SU-DHL-6 (cell line): ENCODE data around the gene PIPOX.

Experiments used
- EZH2phosphoT487 ChIP-seq: fragments of 200-600 bp; sonication (generic), shearing (Covaris generic); conservative IDR thresholded peaks from 2 replicates; pipeline ENCODE4 v1.6.1; 2018; ENCODE audit warnings: mild to moderate bottlenecking, antibody characterized with exemption, low read length, moderate library complexity, mixed read lengths
- TF ChIP-seq, protein P1 (sequence below): fragments of 200-600 bp; sonication (generic); IDR thresholded peaks from one replicate; pipeline ENCODE4 v1.5.1; 2017; ENCODE audit warnings: antibody characterized with exemption, mild to moderate bottlenecking, low read length, moderate library complexity; ENCODE audit not compliant: insufficient read depth, poor library complexity, severe bottlenecking

DNA sequence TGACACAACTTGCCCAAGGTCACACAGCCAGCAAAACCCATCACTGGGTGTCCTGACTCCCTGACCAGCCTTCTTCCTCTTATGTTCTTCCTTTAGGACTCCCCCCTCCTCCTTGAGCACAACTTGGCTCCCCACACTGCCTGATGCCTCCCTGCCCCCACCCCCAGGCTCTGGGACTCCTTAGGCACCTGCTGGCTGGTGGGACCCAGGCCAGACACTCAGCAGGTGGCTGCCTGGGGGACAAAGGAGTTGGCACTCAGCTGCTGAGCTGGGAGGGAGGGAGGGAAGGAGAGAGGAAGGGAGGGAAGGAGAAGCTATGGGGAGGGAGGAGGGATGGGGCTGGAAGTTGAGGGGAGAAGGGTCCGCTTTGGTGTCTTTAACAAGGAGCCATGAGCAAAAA, 45.1 kb upstream of the PIPOX start:
- TF ChIP-seq, protein P1, sequence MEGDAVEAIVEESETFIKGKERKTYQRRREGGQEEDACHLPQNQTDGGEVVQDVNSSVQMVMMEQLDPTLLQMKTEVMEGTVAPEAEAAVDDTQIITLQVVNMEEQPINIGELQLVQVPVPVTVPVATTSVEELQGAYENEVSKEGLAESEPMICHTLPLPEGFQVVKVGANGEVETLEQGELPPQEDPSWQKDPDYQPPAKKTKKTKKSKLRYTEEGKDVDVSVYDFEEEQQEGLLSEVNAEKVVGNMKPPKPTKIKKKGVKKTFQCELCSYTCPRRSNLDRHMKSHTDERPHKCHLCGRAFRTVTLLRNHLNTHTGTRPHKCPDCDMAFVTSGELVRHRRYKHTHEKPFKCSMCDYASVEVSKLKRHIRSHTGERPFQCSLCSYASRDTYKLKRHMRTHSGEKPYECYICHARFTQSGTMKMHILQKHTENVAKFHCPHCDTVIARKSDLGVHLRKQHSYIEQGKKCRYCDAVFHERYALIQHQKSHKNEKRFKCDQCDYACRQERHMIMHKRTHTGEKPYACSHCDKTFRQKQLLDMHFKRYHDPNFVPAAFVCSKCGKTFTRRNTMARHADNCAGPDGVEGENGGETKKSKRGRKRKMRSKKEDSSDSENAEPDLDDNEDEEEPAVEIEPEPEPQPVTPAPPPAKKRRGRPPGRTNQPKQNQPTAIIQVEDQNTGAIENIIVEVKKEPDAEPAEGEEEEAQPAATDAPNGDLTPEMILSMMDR: no peak
- no peak for TF ChIP-seq EZH2phosphoT487
